ENCODE measurements around the gene NFYC.

Gene NFYC

GRCh38 chr1:40781608-40781971, 90.1 kb downstream of the NFYC start:
- DNase-seq (ENCODE audit: low read depth in 3 of 3) = no peak

GRCh38 chr1:40782371-40782956, 91.0 kb downstream of the NFYC start:
- DNase-seq (ENCODE audit: low read depth in 3 of 3) = no peak

GRCh38 chr1:40783001-40783905, 91.7 kb downstream of the NFYC start, which contains the start of gene KCNQ4:
Gene KCNQ4, plus strand, starts transcription at chr1:40783787. Its CDS starts 307 bp downstream, at chr1:40784094.
- DNase-seq (ENCODE audit: low read depth in 3 of 3) = peak; percentile 9 to 21 (median 11)

GRCh38 chr1:40784141-40784770, 92.8 kb downstream of the NFYC start:
- DNase-seq (ENCODE audit: low read depth in 3 of 3) = no peak

- DNase-seq (ENCODE audit: low read depth in 3 of 3) = no peak
Observed at GRCh38 chr1:40784771-40785151, 93.3 kb downstream of the NFYC start.

- no peak for DNase-seq (ENCODE audit: low read depth in 3 of 3)
Observed at GRCh38 chr1:40785446-40785845, 93.9 kb downstream of the NFYC start.

GRCh38 chr1:40786171-40786994, 94.9 kb downstream of the NFYC start:
- no peak for DNase-seq (ENCODE audit: low read depth in 3 of 3)

GRCh38 chr1:40786995-40787705, 95.6 kb downstream of the NFYC start:
- DNase-seq (ENCODE audit: low read depth in 3 of 3) = no peak

- no peak for DNase-seq (ENCODE audit: low read depth in 3 of 3)
Observed at GRCh38 chr1:40787737-40788560, 96.4 kb downstream of the NFYC start.

- DNase-seq (ENCODE audit: low read depth in 3 of 3) = no peak
Observed at GRCh38 chr1:40788561-40789341, 97.2 kb downstream of the NFYC start.

GRCh38 chr1:40789342-40789598, 97.8 kb downstream of the NFYC start:
- no peak for DNase-seq (ENCODE audit: low read depth in 3 of 3)

GRCh38 chr1:40789661-40790430, 98.3 kb downstream of the NFYC start:
- no peak for DNase-seq (ENCODE audit: low read depth in 3 of 3)

- DNase-seq (ENCODE audit: low read depth in 3 of 3) = no peak
Observed at GRCh38 chr1:40792036-40792435, 100.5 kb downstream of the NFYC start.

GRCh38 chr1:40793617-40794016, 102.1 kb downstream of the NFYC start:
- DNase-seq (ENCODE audit: low read depth in 3 of 3) = no peak

GRCh38 chr1:40794048-40794447, 102.5 kb downstream of the NFYC start:
- DNase-seq (ENCODE audit: low read depth in 3 of 3) = no peak

- DNase-seq (ENCODE audit: low read depth in 3 of 3) = no peak
Observed at GRCh38 chr1:40794974-40795715, 103.6 kb downstream of the NFYC start.

- DNase-seq (ENCODE audit: low read depth in 3 of 3) = no peak
Observed at GRCh38 chr1:40795811-40796586, 104.5 kb downstream of the NFYC start.
